Measurements from ENCODE around the gene TMPRSS9. TPM values are rescaled to one million over a fixed set of nuclear protein-coding genes. Genes with fewer than 3 reads are reported as not detected.
"Not testable (repeated sequence)": the region's sequence is repeated elsewhere in the genome, so short reads cannot be mapped to it uniquely, and the experiment has no call there.

The TMPRSS9 gene
- total RNA-seq, 2 experiments from 2014 or later: 0.22 TPM; not detected in 1

DNA sequence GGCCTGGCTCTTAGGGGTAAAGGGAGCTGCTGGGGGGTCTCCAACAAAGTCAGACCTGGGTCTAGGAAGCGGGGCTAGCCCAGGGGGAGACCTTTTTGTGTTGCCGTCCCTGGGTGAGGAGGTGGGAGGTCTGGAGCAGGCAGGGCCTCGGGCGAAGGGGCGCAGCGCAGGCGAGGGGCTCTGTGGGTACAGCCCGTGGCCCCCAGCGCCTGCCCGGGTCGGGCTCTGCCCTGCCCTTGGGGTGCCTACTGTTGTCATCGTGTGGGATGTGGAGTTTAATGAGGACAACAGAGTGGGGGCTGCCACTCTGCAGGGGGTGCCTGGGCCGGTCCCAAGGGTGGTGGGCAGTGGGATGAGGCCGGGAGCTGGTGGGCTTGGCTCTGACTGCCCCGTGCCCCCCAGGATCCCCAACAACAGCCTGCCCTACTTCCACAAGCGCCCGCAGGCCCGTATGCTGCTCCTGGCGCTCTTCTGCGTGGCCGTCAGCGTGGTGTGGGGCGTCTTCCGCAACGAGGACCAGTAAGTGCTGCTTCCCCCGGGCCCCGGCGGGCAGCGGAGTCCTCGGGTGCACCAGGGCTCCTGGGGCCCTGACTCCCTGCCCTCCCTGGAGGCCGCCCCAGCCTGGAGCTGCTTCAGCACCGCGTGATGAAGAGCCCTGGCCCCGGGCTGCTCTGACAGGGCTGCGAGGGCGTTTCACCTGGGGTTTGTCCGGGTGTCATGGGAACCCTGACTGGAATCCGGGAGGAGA is 19.4 kb upstream of the TMPRSS9 start:
- ATAC-seq (ENCODE audit: low read depth): no peak
- no peak overlapping the region for H3K4me3 Mint-ChIP-seq
- peaks cover 10% of the 10 kb centered on the region for H3K36me3 Mint-ChIP-seq
- POLR2A ChIA-PET: no interaction called here
- peaks cover 3% of the 10 kb centered on the region for H3K4me1 Mint-ChIP-seq
- H3K27ac Mint-ChIP-seq: no peak overlapping the region
- DNase-seq: no peak
- no peaks in the 10 kb centered on the region for H3K27me3 Mint-ChIP-seq
- H3K9me3 Mint-ChIP-seq: peaks cover 6% of the 10 kb centered on the region

DNA sequence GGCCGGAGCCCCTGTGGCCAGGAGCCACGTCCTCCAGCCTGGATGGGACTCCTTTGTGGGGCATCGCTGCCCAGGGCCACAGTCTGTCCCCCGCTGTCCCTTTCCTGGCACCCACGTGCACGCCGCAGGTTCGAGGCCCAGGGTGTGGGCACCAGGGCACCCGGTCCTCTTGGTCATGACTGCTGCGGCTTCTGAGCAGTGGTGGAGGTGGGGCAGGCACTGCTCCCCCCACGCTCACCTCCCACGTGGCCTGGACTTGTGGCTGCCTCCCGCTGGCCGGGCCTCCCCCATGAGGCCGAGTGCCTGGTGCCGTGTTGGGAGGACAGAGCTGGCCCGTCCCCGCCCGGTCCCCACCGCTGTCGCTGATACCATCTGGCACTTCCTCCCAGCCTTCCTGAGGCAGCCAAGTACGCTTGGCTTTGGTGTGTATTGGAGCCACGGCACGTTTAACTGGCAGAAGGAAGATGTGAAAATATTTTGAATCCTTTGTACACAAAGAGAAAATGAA is 18.8 kb upstream of the TMPRSS9 start:
- no peak for DNase-seq
- Mint-ChIP-seq H3K36me3 (peaks cover 3% of the 10 kb centered on the region), H3K27me3 (no peaks in the 10 kb centered on the region), H3K27ac (no peak overlapping the region), H3K9me3 (peaks cover under 1% of the 10 kb centered on the region), H3K4me3 (no peak overlapping the region), H3K4me1 (peaks cover under 1% of the 10 kb centered on the region)
- no peak for ATAC-seq (ENCODE audit: low read depth)
- POLR2A ChIA-PET: no interaction called here

DNA sequence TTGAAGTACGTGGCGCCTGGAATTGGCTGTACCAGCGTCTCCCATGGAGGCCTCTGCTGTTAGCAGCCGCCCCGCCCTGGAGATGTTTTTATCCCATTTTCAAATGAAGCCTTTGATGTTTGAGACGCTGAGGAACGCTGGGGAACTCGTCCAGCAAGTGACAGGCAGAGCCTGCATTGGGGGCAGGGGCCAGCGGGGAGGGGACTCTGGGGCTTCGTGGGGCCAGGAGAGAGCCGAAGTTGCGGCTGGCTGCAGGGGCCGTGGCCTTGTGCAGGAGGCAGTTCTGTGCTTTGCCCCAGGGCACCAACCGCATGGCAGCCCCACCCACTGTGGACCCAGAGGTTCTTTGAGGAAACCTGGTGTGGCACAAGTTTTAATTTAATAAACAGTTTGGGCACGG is 18.1 kb upstream of the TMPRSS9 start:
- no peak overlapping the region for H3K27ac Mint-ChIP-seq
- POLR2A ChIA-PET: no interaction called here
- no peak for DNase-seq
- no peak overlapping the region for H3K4me3 Mint-ChIP-seq
- no peak for ATAC-seq (ENCODE audit: low read depth)
- H3K4me1 Mint-ChIP-seq: no peaks in the 10 kb centered on the region
- no peaks in the 10 kb centered on the region for H3K27me3 Mint-ChIP-seq
- no peaks in the 10 kb centered on the region for H3K36me3 Mint-ChIP-seq
- no peaks in the 10 kb centered on the region for H3K9me3 Mint-ChIP-seq

DNA sequence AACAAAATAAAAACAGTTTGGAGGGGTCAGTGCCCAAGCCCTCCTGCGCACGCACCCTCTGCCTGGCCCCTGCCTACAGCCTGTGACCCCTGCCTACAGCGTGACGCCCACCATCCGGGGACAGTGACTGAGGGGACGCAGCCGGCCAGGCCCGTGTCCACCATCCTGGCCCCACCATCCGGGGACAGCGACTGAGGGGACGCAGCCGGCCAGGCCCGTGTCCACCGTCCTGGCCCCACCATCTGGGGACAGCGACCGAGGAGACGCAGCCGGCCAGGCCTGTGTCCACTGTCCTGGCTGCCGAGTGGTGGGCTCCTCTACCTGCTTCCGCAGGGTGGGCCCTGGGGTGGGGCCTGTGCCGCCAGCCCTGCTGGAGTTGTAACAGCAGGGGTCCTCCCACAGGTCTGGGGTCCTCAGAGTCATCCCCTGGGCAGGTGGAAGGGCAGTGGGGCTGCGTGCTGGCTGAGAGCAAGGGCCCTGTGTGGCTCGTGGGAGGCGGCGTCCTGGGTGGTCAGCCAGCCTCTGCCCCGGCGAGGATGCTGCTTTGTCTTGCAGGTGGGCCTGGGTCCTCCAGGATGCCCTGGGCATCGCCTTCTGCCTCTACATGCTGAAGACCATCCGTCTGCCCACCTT is 17.3 kb upstream of the TMPRSS9 start:
- no peak for ATAC-seq (ENCODE audit: low read depth)
- H3K27me3 Mint-ChIP-seq: no peaks in the 10 kb centered on the region
- no peaks in the 10 kb centered on the region for H3K9me3 Mint-ChIP-seq
- no peak for DNase-seq
- H3K4me1 Mint-ChIP-seq: no peaks in the 10 kb centered on the region
- no peak overlapping the region for H3K27ac Mint-ChIP-seq
- H3K36me3 Mint-ChIP-seq: no peaks in the 10 kb centered on the region
- POLR2A ChIA-PET: no interaction called here
- no peak overlapping the region for H3K4me3 Mint-ChIP-seq

GRCh38 chr19:2343289-2343982 is 16.6 kb upstream of the TMPRSS9 start:
- no peak for ATAC-seq (ENCODE audit: low read depth)
- H3K9me3 Mint-ChIP-seq: no peaks in the 10 kb centered on the region
- no peaks in the 10 kb centered on the region for H3K36me3 Mint-ChIP-seq
- no peaks in the 10 kb centered on the region for H3K27me3 Mint-ChIP-seq
- no peak overlapping the region for H3K27ac Mint-ChIP-seq
- H3K4me3 Mint-ChIP-seq: no peak overlapping the region
- H3K4me1 Mint-ChIP-seq: no peaks in the 10 kb centered on the region
- POLR2A ChIA-PET: no interaction called here
- DNase-seq: no peak

- H3K4me3 Mint-ChIP-seq: no peak overlapping the region
- ATAC-seq (ENCODE audit: low read depth) (no peak), DNase-seq (no peak)
- H3K4me1 Mint-ChIP-seq: no peaks in the 10 kb centered on the region
- no peak overlapping the region for H3K27ac Mint-ChIP-seq
- no peaks in the 10 kb centered on the region for H3K27me3 Mint-ChIP-seq
- no peaks in the 10 kb centered on the region for H3K36me3 Mint-ChIP-seq
- no peaks in the 10 kb centered on the region for H3K9me3 Mint-ChIP-seq
- POLR2A ChIA-PET: no interaction called here
Measured at GRCh38 chr19:2344381-2344870, 15.6 kb upstream of the TMPRSS9 start.

- no peaks in the 10 kb centered on the region for H3K9me3 Mint-ChIP-seq
- no peaks in the 10 kb centered on the region for H3K27me3 Mint-ChIP-seq
- no peak overlapping the region for H3K27ac Mint-ChIP-seq
Measured at GRCh38 chr19:2345076-2345475, 15.0 kb upstream of the TMPRSS9 start.

DNA sequence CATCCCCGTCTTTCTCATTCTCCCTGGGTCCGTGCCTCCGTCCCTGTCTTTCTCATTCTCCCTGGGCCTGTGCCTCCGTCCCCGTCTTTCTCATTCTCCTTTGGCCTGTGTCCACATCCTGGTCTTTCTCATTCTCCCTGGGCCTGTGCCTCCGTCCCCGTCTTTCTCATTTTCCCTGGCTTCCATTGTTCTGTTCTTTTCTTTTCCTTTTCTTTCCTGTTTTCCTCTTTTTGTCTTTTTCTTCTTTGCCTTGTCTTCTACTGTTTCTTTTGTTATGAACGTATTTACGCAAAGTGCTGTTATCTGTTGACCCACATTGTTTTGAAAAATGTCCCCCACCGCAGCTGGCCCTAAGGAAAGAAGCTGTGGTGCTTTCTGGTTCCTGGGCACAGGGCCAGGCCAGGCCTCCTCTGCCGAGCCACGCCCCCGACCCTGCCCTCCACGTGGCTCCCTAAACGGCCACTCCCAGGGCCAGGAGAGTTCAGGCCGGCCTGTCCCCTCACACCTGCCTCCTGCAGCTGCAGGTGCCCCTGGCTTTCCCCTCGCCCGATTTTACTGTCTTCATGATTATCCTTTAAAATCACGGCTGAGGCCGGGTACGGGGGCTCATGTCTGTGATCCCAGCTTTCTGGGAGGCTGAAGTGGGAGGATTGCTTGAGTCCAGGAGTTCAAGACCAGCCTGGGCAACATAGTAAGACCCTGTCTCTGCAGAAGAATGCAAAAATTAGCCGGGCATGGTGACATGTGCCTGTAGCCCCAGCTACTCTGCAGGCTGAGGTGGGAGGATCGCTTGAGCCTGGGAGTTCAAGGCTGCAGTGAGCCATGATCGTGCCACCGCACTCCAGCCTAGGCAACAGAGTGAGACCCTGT is 14.0 kb upstream of the TMPRSS9 start:
- ATAC-seq (ENCODE audit: low read depth) (no peak), DNase-seq (no peak)
- no peaks in the 10 kb centered on the region for H3K27me3 Mint-ChIP-seq
- no peaks in the 10 kb centered on the region for H3K36me3 Mint-ChIP-seq
- no peaks in the 10 kb centered on the region for H3K4me1 Mint-ChIP-seq
- H3K4me3 Mint-ChIP-seq: no peak overlapping the region
- POLR2A ChIA-PET: no interaction called here
- no peaks in the 10 kb centered on the region for H3K9me3 Mint-ChIP-seq
- H3K27ac Mint-ChIP-seq: no peak overlapping the region

More at GRCh38 chr19:2345076-2345475, 15.0 kb upstream of the TMPRSS9 start:
- ATAC-seq (ENCODE audit: low read depth) (no peak), DNase-seq (no peak)
- Mint-ChIP-seq H3K36me3 (no peaks in the 10 kb centered on the region), H3K4me1 (no peaks in the 10 kb centered on the region), H3K4me3 (no peak overlapping the region)
- POLR2A ChIA-PET: no interaction called here

- H3K27ac Mint-ChIP-seq; POLR2A ChIA-PET; H3K36me3 Mint-ChIP-seq; DNase-seq; ATAC-seq (ENCODE audit: low read depth); H3K4me3 Mint-ChIP-seq; H3K27me3 Mint-ChIP-seq; H3K9me3 Mint-ChIP-seq; H3K4me1 Mint-ChIP-seq: not testable (repeated sequence)
Measured at GRCh38 chr19:2349818-2350217, 10.2 kb upstream of the TMPRSS9 start.

DNA sequence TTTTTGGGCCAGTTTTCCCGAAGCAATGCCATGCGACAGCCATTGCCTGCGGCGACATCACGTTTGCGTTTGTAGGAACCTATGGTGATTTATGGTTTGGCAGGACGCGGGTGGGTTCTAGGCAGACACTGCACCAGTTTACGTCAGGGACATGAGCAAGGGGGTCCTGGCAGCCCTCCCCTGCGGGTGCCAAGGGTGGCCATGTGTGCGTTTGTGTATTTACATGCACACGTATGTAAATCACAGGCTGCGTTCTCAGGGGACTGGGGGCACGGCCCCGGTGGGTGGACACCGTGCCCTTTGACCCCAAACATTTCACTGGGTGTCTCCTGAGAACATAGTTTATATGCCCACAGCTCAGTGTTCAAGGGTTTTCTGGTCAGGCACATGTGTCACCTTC is 9.4 kb upstream of the TMPRSS9 start:
- H3K27me3 Mint-ChIP-seq: no peaks in the 10 kb centered on the region

GRCh38 chr19:2351591-2351990 is 8.5 kb upstream of the TMPRSS9 start:
- POLR2A ChIA-PET: no interaction called here
- Mint-ChIP-seq H3K27me3 (no peaks in the 10 kb centered on the region), H3K4me3 (no peak overlapping the region), H3K9me3 (no peaks in the 10 kb centered on the region), H3K27ac (no peak overlapping the region), H3K4me1 (no peaks in the 10 kb centered on the region), H3K36me3 (no peaks in the 10 kb centered on the region)
- no peak for ATAC-seq (ENCODE audit: low read depth)
- DNase-seq: no peak

More for the DNA sequence above, 9.4 kb upstream of the TMPRSS9 start:
- no peak overlapping the region for H3K27ac Mint-ChIP-seq
- POLR2A ChIA-PET: no interaction called here
- no peaks in the 10 kb centered on the region for H3K9me3 Mint-ChIP-seq
- no peak overlapping the region for H3K4me3 Mint-ChIP-seq
- DNase-seq: no peak
- H3K4me1 Mint-ChIP-seq: no peaks in the 10 kb centered on the region
- ATAC-seq (ENCODE audit: low read depth): no peak
- no peaks in the 10 kb centered on the region for H3K36me3 Mint-ChIP-seq

- no peaks in the 10 kb centered on the region for H3K36me3 Mint-ChIP-seq
- no peak for ATAC-seq (ENCODE audit: low read depth)
- no peak overlapping the region for H3K4me3 Mint-ChIP-seq
- no peaks in the 10 kb centered on the region for H3K27me3 Mint-ChIP-seq
- no peak for DNase-seq
- peaks cover under 1% of the 10 kb centered on the region for H3K9me3 Mint-ChIP-seq
- H3K4me1 Mint-ChIP-seq: no peaks in the 10 kb centered on the region
- H3K27ac Mint-ChIP-seq: no peak overlapping the region
- POLR2A ChIA-PET: no interaction called here
Measured at GRCh38 chr19:2352121-2352520, 7.9 kb upstream of the TMPRSS9 start.

Measured in activated naive CD8-positive, alpha-beta T cell treated with anti-CD3 and anti-CD28 coated beads, Interleukin-2, amount 10 ng/mL, durations not matched to agents 7 days and 5 days (primary cell).